HG03354 (cell line): ENCODE data around the gene LILRB3.
A peak's percentile ranks its signal among the peaks of the same experiment; 100 is the strongest.
"Not testable (repeated sequence)": the region's sequence is repeated elsewhere in the genome, so short reads cannot be mapped to it uniquely, and the experiment has no call there.

ENCODE experiments used
- ATAC-seq: cut with Tn5 transposase; IDR thresholded peaks from one replicate; pipeline ENCODE4 v1.9.1; 2021; ENCODE audit warnings: mild to moderate bottlenecking; ENCODE audit not compliant: unreplicated experiment, poor library complexity, severe bottlenecking

Gene LILRB3

DNA sequence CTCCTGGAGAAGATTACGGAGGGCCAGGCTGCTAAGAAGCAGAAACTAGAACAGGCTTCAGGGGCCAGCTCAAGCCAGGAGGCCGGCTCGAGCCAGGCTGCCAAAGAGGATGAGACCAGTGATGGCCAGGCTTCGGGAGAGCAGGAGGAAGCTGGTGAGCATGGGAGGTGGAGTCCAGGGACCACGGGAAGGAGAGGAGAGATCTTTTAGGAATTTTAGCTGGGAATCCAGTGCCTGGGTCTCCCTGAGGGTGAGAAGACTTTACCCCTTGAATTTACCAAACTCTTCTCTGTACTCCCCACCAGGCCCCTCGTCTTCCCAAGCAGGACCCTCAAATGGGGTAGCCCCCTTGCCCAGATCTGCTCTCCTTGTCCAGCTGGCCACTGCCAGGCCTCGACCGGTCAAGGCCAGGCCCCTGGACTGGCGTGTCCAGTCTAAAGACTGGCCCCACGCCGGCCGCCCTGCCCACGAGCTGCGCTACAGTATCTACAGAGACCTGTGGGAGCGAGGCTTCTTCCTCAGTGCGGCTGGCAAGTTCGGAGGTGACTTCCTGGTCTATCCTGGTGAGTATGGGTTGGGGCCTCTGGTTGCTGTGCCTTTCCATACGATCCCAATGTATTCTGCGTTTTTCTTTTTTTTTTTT lies 30.9 kb downstream of the LILRB3 start:
- no peak for ATAC-seq

DNA sequence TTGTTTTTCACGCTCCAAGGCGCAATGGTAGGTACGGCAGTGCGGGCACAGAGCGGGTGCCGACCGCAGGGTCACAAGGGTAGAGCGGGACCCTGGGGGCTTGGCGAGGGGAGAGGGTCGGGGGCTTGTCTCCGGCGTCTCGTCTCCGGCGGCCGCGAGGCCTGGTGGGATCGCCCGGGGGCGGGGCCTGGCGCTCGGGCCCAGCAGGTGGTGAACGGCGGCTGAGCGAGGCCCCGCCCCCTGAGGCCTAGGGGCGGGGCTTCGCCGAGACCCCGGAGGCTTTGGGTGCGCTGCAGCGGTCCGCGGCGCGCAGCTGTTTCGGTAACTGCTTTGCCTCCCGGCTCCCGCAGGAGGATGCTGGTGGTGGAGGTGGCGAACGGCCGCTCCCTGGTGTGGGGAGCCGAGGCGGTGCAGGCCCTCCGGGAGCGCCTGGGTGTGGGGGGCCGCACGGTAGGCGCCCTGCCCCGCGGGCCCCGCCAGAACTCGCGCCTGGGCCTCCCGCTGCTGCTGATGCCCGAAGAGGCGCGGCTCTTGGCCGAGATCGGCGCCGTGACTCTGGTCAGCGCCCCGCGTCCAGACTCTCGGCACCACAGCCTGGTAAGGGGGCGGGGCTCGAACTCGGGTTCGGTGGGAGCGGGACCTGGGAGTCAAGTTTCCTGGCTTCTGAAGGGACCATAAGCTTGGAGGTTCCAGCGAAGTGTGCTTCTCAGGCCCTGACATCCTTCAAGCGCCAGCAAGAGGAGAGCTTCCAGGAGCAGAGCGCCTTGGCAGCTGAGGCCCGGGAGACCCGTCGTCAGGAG lies 31.6 kb downstream of the LILRB3 start, which contains the start of gene TSEN34:
Gene TSEN34, plus strand, starts transcription at position 298 of the 800 bp plus-strand sequence. Its CDS starts 57 bp downstream, at position 355.
- peak; percentile 33 for ATAC-seq

DNA sequence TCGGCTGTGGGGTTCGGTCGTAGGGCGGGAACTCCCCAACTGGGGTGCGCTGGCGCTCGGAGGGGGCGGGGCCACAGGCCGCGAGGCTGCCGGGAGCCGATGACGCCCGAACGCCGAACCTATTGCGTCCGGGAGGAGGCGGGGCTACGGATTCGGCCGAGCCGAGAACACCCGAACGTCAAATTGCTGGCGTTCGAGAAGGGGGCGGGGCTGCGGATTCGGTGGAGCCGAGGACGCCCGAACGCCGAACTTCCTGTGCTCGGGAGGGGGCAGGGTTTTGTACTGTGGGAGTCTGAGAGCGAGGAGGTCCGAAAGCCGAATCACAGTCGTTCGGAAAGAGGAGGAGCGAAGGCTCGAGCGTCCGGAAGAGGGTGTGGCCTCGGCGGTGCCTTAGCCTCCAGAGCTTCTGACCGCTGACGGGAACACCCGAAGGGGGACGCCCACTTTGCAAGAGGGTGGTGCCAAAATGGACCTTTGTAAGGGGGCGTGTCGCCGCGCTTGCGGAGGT lies 32.2 kb downstream of the LILRB3 start:
- ATAC-seq: peak; percentile 56

DNA sequence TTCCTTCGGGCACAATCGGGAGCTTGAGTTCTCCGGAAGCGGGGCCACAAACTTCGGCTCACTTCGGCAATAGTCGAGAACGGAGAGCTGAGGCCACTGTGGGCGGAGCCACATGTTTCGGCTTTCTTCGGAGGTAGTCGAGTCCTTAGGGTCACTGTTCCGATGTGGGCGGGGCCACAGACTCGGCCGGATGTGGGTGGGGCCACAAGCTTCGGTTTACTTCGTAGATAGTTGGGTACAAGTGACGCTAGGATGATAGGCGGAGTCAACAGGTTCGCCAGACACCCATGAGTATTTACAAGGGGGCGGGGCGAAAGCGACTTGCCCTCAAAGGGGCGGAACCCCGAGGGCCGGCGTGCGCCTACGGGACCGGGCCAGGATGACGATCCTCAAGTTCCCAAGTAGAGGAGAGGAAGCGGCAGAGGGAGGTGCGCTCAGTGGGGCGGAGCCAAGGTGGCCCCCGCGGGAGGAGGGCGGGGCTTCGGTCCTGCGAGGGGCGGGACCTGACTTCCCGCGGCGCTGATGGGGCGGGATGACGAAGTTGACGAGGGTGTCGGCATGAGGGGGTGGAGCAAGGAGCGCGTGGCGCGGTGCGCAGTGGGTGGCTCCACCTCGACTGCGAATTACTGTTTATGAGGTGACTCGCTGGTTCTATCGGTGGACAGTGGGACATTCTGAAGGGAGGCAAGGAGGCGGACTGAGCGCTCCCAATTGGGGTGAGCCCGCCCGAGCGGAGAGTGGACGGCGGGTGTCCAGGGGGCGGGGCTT lies 32.9 kb downstream of the LILRB3 start:
- ATAC-seq: peak; percentile 51

DNA sequence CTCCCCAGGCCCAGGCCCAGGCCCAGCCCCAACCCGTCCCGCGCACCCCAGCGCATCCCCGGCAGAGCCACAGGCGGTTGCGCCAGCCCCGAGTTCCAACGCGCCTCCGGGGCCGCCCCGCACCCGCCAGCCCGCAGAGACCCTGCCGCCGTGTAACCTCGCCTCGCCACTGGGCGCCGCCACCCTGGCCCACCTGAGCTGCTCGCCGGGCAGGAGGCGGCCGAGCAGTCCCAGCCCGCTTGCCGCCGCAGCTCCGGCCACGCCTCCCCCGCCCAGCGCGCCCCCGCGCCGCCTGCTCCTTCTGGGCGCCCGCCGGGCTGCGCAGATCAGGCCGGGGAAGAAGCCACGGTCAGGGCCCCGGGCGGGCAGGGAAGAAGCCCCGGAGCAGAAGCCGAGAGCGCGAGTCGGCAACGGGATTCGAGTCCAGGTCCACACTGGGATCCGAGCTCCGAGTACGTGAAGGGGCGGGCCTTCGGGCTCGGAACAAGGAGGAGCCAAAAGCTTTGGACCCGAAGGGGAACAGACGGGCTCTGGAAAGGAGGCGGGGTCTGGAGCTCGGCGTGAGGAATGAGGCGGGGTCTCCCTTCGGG lies 33.6 kb downstream of the LILRB3 start, which contains the start of gene MBOAT7:
Gene MBOAT7, minus strand, starts transcription at position 436 of the 590 bp plus-strand sequence. CDS start 1,072 bp downstream, outside the sequence.
- ATAC-seq: peak; percentile 22

DNA sequence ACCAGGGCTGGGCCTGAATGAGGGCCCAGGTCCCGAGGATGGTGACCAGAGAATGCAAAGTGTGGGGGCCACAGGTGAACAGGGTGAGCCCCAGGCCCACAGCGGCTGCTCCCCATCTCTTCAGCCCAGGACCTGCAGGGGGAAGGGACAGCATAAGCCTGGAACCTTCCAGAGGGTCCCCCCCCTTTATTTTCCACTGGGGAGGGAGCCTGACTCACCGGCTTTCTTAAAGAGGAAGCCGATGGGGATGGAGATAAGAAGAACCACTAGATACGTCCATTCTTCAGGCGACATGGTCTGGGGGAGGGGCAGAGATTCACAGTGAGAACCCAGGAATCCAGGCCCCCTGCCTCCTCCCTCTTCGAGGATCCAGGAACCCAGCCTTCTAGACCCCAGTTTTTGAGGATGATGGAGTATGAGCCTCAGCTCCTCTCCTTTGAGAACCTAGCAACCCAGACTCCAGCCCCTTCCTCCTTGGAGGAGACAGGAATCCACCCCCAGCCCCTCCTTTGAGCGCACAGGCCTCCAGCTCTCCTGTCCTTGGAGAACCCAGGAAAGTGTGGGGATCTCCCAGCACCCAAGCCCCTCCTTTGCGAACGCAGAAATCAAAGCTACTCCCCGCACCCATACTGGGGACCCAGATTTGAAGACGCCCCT lies 34.5 kb downstream of the LILRB3 start:
- ATAC-seq: no peak

DNA sequence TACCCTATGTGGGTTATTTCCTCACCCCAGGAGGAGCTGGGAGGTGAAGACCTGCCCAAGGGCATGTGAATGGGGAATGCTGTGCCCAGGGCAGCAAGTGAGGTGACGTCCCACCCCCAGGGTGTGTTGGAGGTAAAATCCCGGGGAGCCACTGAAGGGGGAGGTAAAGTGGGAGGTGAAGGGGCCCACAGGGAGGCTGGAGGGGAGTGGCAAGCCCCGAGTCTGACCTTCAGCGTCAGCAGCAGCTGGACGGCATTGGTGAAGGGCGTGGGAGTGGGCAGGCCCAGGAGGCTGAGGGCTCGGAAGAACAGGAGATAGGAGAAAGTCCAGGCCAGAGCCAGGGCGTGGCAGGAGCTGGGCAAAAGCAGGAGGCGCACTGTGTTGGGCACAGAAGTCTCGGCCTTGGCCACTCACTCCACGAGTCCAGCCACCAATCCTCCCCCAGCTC lies 35.8 kb downstream of the LILRB3 start:
- no peak for ATAC-seq

DNA sequence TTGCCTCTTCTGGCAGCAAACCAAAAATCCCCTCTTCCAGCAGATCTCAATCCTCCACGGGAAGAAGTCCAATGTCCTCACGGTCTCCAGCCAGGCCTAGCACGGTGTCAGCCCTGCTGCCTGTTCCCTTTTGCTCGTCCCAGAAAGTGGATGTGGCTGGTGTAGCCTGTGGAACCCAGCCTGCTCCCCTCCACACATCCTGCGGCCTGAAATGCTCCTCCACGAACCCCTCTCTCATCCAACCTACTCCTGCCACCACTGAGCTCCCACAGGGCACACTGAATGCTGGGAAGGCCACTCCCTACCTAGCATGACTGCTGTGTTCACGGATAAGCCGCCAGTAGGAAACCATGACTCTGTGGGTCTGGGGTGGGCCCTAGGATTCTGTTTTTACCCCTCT lies 36.5 kb downstream of the LILRB3 start:
- no peak for ATAC-seq

DNA sequence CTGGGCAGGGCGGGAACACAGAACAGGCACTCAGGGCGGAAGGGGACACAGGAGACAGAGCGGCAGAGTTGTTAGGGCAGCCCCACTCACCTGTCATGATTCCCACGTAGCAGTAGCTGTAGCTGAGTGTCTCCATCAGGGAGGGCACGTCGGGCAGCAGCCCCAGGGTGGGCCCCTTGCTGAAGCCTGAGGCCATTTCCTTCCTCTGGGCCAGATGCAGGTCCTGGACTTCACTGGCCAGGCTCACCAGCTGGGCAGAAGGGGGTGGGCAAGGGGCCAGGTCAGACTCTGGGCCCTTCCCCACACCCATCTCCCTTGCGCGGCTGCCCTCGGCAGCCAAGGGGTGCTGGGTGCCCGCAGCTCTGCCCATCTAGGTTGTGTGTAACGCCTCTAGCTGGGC lies 39.4 kb downstream of the LILRB3 start:
- ATAC-seq: no peak

DNA sequence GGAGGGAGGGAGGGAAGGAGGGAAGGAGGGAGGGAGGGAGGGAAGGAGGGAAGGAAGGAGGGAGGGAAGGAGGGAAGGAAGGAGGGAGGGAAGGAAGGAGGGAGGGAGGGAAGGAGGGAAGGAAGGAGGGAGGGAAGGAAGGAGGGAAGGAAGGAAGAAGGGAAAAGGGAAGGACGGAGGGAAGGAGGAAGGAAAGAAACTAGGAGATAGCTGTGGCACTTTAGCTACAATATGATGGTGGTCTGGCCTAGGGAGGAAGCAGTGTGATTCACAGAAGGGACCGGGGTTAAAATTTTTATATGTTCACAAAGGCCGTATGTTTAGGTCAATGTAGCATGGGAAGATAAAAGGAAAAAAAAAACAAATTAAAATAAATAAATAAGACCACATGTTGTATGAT lies 40.9 kb downstream of the LILRB3 start:
- not testable (repeated sequence) for ATAC-seq

DNA sequence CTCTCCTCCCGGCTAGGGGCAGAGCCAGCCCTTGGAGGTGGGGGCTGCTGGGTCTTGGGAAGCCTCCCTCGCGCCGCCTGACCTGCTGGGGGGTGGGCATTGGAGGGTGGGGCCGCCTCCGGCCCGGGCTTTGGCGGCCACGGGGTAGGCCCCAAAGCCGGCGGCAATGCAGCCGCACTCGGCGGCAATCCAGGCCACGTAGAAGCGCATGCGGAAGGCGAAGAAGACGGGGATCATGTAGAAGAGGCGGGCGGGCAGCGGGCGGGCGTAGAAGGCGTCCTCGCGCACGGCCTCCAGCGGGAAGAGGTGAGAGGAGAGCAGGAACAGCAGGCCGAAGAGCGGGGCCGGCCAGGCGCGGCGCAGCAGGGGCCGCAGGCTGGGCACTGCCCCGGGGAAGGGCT lies 42.1 kb downstream of the LILRB3 start:
- no peak for ATAC-seq

DNA sequence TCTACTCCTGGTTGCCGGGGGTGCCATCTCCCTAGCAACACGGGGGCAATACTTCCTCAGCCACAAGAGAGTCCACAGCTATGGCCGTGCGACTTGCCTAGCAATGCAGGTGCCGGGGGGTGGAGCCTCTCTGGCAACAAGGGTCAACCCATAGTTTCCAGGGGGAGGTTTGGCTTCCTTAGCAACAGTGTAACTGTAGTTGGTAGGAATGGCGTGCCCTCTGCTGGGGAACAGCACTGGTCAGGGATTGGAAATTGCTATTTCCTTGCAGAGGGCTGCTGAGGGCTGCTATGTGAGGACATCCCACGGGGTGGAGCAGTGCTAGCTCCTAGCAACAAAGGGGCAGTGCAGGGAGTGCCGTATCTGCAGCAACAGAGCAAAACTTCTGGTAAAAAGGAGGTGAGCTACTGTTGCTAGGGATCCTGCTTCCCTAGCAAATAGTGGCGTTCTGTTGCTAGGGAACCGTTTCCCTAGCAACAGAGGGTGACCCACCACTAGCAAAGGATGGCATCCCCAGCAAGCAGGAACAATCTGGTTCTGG lies 42.8 kb downstream of the LILRB3 start:
- ATAC-seq: no peak

DNA sequence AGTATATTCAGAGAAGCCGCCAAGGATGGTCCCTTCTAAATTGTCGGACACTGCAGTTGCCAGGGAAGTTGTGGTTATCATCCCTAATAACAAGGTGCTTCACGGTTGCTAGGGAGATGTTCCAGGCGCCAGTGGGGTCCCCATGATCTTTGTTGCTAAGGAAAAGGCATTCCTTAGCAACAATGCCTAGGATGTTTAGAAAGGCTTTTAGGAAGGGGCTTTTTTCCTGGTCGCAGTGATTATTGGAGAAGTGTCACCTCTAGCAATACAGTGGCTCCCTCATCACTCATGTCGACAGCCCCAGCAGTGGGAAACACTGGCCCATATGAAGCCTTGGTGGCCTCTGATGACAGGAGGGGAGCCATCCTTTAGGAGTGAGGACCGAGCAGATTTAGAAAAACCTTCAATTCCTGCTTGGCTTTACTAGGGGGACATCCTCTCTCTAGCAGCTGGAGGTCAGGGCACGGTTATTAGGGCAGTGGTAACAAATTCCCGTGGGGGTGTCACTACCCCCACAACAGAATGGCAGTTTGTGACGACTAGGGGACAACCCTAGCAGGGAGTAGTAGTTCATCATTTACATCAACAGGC lies 43.5 kb downstream of the LILRB3 start:
- no peak for ATAC-seq

DNA sequence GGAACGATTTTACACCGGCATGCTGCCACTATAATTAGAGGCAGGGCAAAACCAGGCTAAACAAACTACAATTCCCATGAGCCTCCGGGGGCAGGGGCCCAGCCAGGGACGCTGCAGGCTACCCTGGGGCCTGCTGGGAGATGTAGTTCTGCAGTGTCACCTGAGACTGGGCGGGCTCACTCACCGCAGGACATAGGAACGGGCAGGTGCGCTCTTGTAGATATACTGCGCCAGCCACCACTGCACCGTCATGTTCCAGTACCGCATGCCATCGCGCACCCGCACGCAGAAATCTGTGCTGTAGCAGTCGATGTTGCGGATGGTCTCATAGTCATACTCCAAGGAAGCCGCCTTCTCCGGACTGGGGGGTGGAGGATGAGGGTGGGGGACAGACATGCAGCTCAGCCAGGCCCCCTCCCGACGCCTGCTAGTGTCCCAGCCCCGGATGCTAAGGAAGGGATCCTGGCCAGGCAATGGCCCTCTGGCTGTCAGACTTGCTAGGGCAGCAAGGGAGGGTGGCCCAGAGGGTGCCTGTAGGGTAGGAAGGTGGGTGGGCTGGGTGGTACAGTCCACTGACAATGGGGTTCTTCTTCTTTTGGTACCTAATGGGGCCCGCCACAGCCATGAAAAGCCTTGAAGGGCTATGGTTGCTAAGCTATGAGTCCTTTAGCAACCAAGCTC lies 44.1 kb downstream of the LILRB3 start:
- ATAC-seq: no peak

DNA sequence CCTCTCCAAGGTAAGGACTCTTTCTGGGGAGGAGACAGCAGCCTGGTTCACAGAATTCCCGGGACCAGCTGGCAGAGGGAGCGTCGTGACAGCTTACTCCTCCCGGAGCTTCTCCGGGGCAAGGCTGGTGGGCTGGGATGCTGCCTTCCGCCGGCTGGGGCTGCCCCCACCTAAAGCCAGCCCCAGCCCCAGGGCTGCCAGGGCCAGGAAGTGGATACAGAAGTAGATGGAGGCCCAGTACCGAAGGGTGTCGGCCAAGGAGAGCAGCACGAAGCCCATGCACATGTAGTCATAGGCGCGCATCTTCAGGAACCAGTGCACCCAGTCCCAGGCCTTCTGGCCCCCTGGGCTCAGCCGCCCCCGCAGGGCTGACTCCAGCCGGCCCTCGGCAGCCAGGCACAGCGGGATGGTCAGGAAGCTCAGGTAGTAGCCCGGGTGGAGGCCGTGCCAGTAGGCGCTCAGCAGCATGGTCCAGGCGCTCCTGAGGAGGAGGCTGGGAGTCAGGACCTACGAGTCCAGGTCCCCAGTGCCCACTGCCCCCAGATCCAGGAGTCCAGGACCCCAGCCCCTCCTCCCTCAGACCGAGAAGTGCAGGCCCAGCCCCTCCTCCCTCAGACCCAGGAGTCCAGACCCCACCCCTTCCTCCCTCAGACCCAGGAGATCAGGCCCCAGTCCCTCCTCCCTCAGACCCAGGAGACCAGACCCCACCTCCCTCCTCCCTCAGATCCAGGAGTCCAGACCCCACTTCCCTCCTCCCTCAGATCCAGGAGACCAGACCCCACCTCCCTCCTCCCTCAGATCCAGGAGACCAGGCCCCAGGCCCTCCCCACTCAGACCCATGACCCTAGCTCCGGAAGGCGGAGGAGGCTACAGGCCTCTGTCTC lies 48.6 kb downstream of the LILRB3 start:
- ATAC-seq: no peak

DNA sequence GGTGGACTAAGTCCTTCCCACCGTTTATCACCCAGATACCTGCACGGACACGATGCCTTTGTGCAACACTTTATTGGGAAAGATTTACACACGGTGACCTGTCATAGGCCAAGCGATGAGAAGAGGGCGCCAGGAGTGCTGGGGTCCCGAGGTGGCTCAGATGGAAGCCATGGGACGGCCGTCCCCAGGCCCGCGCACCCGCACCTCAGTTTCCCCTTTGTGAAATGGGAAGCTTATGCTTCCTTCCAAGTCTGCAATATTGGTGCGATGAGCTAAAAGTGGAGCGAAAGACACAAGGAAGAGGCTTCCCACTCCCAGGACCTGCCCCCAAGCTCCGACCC lies 49.5 kb downstream of the LILRB3 start:
- ATAC-seq: no peak
